Ishikawa (cell line): ENCODE measurements around the gene LCN1.

Experiments
- CEBPB ChIP-seq: IDR thresholded peaks from 2 replicates; pipeline ENCODE4 v1.6.1; 2012
- CREB1 ChIP-seq: IDR thresholded peaks from 2 replicates; pipeline ENCODE4 v1.6.1; 2012; ENCODE audit warnings: low read depth
- EGR1 ChIP-seq: IDR thresholded peaks from 2 replicates; pipeline ENCODE4 v1.6.1; 2012
- EP300 ChIP-seq: IDR thresholded peaks from 2 replicates; pipeline ENCODE4 v1.6.1; 2012; ENCODE audit warnings: borderline replicate concordance
- FOXM1 ChIP-seq: IDR thresholded peaks from 2 replicates; pipeline ENCODE4 v1.6.1; 2012; ENCODE audit warnings: low read depth, borderline replicate concordance
- NFIC ChIP-seq: IDR thresholded peaks from 2 replicates; pipeline ENCODE4 v1.6.1; 2012
- RAD21 ChIP-seq: IDR thresholded peaks from 2 replicates; pipeline ENCODE4 v1.6.1; 2012; ENCODE audit warnings: low read depth
- TAF1 ChIP-seq: IDR thresholded peaks from 2 replicates; pipeline ENCODE4 v1.6.1; 2012; ENCODE audit warnings: low read depth, mild to moderate bottlenecking
- TCF12 ChIP-seq: IDR thresholded peaks from 2 replicates; pipeline ENCODE4 v1.6.1; 2012; ENCODE audit warnings: low read depth
- TEAD4 ChIP-seq: IDR thresholded peaks from 2 replicates; pipeline ENCODE4 v1.6.1; 2012
- YY1 ChIP-seq: IDR thresholded peaks from 2 replicates; pipeline ENCODE4 v1.6.1; 2012; ENCODE audit warnings: low read depth
- ZBTB7A ChIP-seq: IDR thresholded peaks from 2 replicates; pipeline ENCODE4 v1.6.1; 2012; ENCODE audit warnings: low read depth
- TF ChIP-seq, protein P1 (sequence below): IDR thresholded peaks from 2 replicates; pipeline ENCODE4 v1.6.1; 2012
- TF ChIP-seq, protein P2 (sequence below): IDR thresholded peaks from 2 replicates; pipeline ENCODE4 v1.6.1; 2012; ENCODE audit warnings: low read depth, mild to moderate bottlenecking
- TF ChIP-seq, protein P3 (sequence below): IDR thresholded peaks from 2 replicates; pipeline ENCODE4 v1.6.1; 2012

Gene LCN1

DNA sequence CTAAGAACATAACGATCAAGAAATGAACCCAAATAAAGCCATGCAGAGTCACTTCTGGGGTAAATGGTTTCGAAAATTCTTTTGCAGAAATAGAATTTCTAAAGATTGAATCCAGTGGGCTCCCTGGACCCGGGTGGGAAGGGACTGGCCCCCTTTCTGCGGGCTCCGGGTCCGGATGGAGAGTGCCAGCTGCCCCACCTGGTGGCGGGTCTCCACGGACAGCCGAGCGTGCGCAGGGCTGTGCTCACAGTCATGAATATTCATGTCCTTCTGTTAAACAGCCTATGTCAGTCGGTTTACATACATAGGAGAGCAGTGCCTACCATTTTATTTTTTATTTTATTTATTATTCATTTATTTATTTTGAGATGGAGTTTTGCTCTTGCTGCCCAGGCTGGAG, 46.3 kb upstream of the LCN1 start:
- TF ChIP-seq FOXM1 (no peak), CEBPB (no peak), TAF1 (no peak), EP300 (no peak), RAD21 (no peak), TCF12 (no peak), YY1 (no peak), CREB1 (no peak), TEAD4 (no peak), NFIC (no peak), ZBTB7A (no peak), EGR1 (no peak)
- TF ChIP-seq, protein P1, sequence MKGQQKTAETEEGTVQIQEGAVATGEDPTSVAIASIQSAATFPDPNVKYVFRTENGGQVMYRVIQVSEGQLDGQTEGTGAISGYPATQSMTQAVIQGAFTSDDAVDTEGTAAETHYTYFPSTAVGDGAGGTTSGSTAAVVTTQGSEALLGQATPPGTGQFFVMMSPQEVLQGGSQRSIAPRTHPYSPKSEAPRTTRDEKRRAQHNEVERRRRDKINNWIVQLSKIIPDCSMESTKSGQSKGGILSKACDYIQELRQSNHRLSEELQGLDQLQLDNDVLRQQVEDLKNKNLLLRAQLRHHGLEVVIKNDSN, result no peak
- TF ChIP-seq, protein P2, sequence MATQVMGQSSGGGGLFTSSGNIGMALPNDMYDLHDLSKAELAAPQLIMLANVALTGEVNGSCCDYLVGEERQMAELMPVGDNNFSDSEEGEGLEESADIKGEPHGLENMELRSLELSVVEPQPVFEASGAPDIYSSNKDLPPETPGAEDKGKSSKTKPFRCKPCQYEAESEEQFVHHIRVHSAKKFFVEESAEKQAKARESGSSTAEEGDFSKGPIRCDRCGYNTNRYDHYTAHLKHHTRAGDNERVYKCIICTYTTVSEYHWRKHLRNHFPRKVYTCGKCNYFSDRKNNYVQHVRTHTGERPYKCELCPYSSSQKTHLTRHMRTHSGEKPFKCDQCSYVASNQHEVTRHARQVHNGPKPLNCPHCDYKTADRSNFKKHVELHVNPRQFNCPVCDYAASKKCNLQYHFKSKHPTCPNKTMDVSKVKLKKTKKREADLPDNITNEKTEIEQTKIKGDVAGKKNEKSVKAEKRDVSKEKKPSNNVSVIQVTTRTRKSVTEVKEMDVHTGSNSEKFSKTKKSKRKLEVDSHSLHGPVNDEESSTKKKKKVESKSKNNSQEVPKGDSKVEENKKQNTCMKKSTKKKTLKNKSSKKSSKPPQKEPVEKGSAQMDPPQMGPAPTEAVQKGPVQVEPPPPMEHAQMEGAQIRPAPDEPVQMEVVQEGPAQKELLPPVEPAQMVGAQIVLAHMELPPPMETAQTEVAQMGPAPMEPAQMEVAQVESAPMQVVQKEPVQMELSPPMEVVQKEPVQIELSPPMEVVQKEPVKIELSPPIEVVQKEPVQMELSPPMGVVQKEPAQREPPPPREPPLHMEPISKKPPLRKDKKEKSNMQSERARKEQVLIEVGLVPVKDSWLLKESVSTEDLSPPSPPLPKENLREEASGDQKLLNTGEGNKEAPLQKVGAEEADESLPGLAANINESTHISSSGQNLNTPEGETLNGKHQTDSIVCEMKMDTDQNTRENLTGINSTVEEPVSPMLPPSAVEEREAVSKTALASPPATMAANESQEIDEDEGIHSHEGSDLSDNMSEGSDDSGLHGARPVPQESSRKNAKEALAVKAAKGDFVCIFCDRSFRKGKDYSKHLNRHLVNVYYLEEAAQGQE, result no peak
- TF ChIP-seq, protein P3, sequence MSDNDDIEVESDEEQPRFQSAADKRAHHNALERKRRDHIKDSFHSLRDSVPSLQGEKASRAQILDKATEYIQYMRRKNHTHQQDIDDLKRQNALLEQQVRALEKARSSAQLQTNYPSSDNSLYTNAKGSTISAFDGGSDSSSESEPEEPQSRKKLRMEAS, result no peak

DNA sequence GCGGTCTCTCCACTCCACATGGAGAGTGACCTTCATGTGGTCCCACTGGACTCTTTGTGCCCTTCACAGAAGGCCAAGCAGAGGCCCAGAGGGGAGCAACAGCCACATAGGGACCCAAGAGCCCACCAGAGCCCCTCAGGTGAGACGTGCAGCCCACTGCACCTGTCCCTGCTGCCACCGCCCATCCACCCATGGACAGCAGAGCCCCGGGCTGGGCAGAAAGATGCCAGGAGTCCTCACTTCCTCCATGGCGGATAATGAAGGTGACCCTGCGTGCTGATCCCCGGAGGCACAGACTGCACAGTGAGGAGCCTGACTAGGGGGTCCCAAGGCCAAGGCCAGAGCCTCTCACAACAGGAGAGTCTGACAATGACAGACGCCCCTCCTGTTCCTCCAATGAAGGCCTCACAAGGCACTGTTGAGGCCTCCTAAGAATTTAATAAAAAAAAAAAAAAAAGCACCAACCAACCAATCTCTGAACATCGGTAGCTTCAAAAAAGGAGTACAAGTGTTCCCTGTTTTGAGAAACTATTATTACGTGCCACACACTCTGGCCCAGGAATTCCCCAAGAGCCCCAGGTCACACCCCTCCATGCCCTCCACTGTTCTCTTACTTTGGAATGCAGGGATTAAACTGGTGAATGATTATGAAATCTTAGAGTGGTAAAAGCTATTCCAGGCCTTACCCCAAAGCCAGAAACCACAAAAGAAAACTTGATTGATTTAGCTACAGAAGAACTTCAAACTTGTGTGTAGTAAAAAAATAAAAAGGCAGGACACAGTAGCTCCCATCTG, 44.5 kb upstream of the LCN1 start:
- no peak for TF ChIP-seq EGR1

DNA sequence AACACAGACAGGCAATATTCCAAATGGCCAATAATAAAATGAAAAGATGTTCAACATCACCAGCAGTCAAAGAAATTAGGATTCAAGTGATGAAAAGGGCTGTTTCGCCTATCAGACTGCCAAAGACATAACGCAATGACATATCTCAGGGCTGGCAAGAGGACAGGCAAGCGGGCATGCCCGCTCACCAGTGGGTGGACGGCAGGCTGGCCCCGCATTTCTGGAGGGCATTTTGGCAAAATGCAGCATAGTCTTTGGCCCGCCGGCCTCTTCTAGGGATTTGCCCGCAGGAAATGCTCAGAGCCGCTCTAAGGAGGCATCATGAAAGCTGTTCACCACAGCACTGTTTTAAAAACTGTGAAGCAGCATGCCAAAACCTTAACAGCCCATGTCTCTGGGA, 43.0 kb upstream of the LCN1 start:
- TF ChIP-seq YY1 (no peak), TAF1 (no peak), NFIC (no peak), TCF12 (no peak), RAD21 (no peak)

DNA sequence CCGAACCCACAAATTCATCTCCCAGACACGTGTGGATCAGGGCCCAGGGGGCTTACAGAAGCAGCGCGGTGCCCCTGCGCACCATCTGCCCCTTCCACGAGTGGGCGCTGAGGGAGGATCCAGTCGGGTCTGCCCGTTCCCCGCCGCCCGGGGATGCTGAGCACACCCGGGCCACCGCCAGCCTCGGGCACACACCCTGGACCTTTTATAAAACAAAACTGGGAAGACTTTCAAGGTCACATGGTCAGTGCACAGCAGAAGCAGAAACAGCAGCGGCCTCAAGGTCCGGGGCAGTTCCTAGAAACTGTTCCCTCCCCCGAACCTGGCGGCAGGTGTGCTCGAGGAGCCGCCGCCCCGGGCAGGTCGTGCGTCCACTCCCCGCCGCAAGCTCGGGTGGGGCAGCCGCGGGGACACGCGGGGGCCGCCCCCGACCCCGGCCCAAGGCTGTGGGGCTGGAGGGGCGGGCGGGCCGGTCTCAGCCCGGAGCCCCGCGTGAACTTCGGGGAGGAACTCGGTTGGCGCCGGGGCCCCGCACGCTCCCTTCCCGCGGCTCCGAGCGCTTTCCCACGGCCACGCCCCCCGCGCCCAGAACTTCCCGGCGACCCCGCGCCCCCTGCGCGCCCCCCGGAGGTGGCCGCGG, 42.3 kb upstream of the LCN1 start:
- no peak for TF ChIP-seq EP300
- no peak for TF ChIP-seq CEBPB
- TF ChIP-seq CREB1, result no peak
- no peak for TF ChIP-seq TAF1
- TF ChIP-seq, protein P1, result peak; percentile 84
- TF ChIP-seq TCF12, result no peak
- TF ChIP-seq, protein P3, result peak; percentile 45
- no peak for TF ChIP-seq ZBTB7A

DNA sequence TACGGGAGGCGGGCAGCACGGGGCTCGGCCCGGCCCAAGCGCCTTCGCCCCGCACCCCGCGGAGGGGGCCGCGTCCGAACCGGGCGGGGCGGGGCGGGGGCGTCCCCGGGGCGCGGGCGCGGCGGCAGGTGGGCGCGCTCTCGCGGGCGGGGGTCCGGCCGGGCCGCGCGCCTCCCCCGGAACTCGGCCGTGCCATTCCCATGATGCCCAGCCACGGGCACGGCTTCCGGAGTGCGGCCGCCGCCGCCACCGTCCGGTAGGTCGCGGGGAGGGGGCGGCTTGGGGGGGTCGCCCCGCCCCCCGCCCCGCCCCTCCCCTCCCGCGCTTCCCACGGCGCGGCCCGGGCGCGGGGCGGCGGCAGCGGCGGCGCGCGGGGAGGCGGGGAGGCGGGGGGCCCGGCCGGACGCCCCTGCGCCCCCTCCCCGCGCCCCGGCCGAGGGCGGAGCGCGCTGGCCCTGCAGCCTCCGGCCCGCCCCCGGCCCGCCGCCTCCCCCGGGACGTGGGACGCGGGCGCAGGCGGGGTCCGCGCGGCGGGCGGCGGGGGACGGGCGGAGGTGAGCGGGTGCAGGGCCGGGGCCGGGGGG, 41.7 kb upstream of the LCN1 start, which contains the start of gene PPP1R26:
TSS of gene PPP1R26 (plus strand) at position 314 of the 584 bp plus-strand sequence. CDS start 4,729 bp downstream, outside the sequence.
- TF ChIP-seq, protein P3, result no peak
- TF ChIP-seq FOXM1, result no peak
- TF ChIP-seq, protein P2, result no peak
- TF ChIP-seq CREB1, result no peak
- no peak for TF ChIP-seq TEAD4
- TF ChIP-seq ZBTB7A, result no peak
- TF ChIP-seq, protein P1, result no peak
- no peak for TF ChIP-seq TCF12
- TF ChIP-seq TAF1, result no peak; the same call in 1 of the 2 replicates
- TF ChIP-seq CEBPB, result no peak
- TF ChIP-seq EGR1, result no peak
- TF ChIP-seq RAD21, result no peak
- TF ChIP-seq EP300, result no peak
- TF ChIP-seq YY1, result no peak
- no peak for TF ChIP-seq NFIC
